PFSK-1 (cell line): ENCODE data around the gene ASIC3.
A peak's percentile ranks its signal among the peaks of the same experiment; 100 is the strongest.

ENCODE experiments used
- FOXP2 ChIP-seq: optimal IDR thresholded peaks from 2 replicates; pipeline ENCODE3; 2011; ENCODE audit warnings: borderline replicate concordance, control low read depth, inconsistent platforms; ENCODE audit not compliant: insufficient read depth; ENCODE audit errors: extremely low read length, extremely low read depth
- POLR2AphosphoS5 ChIP-seq: IDR thresholded peaks from 2 replicates; pipeline ENCODE4 v1.6.1; 2012; ENCODE audit warnings: low read depth, mild to moderate bottlenecking, control low read depth, low read length, moderate library complexity
- SIN3A ChIP-seq: IDR thresholded peaks from 2 replicates; pipeline ENCODE4 v1.6.1; 2012; ENCODE audit warnings: mild to moderate bottlenecking, low read length, moderate library complexity, borderline replicate concordance; ENCODE audit not compliant: insufficient read depth
- TAF1 ChIP-seq: IDR thresholded peaks from 2 replicates; pipeline ENCODE4 v1.6.1; 2012; ENCODE audit warnings: low read length, control low read depth, borderline replicate concordance; ENCODE audit not compliant: insufficient read depth
- TF ChIP-seq, protein P1 (sequence below), 2 experiments: IDR thresholded peaks; 2 replicates each; pipeline versions ENCODE4 v1.6.1 to v1.8.0; 2011 to 2012; ENCODE audit warnings: low read depth in 2 of 2, low read length in 2 of 2, control low read depth in 1 of 2, inconsistent platforms in 1 of 2, mild to moderate bottlenecking in 1 of 2, moderate library complexity in 1 of 2; ENCODE audit not compliant: insufficient read depth in 1 of 2

Gene ASIC3

DNA sequence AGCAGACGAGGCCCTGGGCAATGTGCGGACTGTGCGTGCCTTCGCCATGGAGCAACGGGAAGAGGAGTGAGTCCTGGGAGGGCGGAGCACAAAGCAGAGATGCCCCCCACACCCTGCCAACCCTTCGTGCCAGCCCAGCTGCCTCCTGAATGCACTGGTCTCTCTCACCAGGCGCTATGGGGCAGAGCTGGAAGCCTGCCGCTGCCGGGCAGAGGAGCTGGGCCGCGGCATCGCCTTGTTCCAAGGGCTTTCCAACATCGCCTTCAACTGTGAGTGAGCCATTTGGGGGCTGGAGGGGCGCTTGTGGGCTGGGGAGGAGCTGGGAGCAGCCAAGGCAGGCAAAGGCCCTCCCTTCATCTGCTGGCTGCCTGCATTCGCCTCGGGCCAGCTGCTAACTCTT, 12.4 kb upstream of the ASIC3 start:
- TF ChIP-seq, protein P1, sequence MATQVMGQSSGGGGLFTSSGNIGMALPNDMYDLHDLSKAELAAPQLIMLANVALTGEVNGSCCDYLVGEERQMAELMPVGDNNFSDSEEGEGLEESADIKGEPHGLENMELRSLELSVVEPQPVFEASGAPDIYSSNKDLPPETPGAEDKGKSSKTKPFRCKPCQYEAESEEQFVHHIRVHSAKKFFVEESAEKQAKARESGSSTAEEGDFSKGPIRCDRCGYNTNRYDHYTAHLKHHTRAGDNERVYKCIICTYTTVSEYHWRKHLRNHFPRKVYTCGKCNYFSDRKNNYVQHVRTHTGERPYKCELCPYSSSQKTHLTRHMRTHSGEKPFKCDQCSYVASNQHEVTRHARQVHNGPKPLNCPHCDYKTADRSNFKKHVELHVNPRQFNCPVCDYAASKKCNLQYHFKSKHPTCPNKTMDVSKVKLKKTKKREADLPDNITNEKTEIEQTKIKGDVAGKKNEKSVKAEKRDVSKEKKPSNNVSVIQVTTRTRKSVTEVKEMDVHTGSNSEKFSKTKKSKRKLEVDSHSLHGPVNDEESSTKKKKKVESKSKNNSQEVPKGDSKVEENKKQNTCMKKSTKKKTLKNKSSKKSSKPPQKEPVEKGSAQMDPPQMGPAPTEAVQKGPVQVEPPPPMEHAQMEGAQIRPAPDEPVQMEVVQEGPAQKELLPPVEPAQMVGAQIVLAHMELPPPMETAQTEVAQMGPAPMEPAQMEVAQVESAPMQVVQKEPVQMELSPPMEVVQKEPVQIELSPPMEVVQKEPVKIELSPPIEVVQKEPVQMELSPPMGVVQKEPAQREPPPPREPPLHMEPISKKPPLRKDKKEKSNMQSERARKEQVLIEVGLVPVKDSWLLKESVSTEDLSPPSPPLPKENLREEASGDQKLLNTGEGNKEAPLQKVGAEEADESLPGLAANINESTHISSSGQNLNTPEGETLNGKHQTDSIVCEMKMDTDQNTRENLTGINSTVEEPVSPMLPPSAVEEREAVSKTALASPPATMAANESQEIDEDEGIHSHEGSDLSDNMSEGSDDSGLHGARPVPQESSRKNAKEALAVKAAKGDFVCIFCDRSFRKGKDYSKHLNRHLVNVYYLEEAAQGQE (IDR thresholded peaks at IDR 0.05; ENCODE audit: insufficient read depth in 1 of 2, low read depth in 2 of 2, low read length in 2 of 2), result no peak
- TF ChIP-seq TAF1, result no peak
- no peak for TF ChIP-seq FOXP2
- TF ChIP-seq SIN3A, result no peak
- TF ChIP-seq POLR2AphosphoS5, result no peak

- peak; percentile 48; the same call in 1 of the 2 replicates for TF ChIP-seq POLR2AphosphoS5
- TF ChIP-seq, protein P1 (IDR thresholded peaks at IDR 0.05; ENCODE audit: insufficient read depth in 1 of 2, low read depth in 2 of 2, low read length in 2 of 2), result no peak; a peak in 1 of 4 replicates
- no peak for TF ChIP-seq SIN3A
- TF ChIP-seq TAF1, result peak; percentile 32; the same call in 1 of the 2 replicates
- peak; percentile 82 for TF ChIP-seq FOXP2
Measured at GRCh38 chr7:151038951-151039849, 9.1 kb upstream of the ASIC3 start.

DNA sequence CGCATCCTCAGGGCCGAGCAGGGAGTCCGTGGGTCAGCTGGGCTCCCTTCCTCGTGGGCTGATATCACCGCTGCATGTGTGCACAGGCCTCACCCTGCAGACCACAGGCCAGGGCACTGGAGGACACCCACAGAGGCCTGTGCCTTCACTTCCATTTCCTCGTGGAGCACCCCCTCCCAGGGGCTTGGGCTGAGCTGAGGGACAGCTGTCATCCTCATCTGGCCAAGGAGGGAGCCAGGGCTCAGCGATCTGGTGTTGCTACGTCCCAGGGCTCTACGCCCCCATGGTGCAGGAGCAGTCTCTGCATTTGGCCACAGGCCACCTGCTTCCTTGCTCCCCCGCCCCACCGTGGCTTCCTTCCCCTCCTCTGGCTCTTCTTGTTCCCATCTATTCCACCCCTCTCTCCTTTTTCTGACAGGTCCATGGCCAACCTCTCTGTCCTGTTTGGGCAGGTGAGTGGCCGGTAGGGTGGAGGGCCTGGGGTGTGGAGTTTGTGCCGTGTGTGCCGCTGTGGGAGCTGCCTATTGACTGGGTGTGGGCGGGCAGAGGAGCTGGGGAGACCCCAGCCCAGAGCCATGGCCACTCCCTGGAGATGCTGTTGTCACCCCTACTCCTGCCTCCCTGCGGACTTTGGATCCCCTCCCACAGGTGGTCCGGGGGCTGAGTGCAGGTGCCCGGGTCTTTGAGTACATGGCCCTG, 8.3 kb upstream of the ASIC3 start:
- no peak for TF ChIP-seq TAF1
- TF ChIP-seq, protein P1 (IDR thresholded peaks at IDR 0.05; ENCODE audit: insufficient read depth in 1 of 2, low read depth in 2 of 2, low read length in 2 of 2), result no peak
- no peak for TF ChIP-seq POLR2AphosphoS5
- no peak for TF ChIP-seq FOXP2
- TF ChIP-seq SIN3A, result no peak

GRCh38 chr7:151040616-151041375, 7.5 kb upstream of the ASIC3 start:
- TF ChIP-seq SIN3A (no peak), TAF1 (no peak), FOXP2 (no peak), POLR2AphosphoS5 (no peak)
- TF ChIP-seq, protein P1 (IDR thresholded peaks at IDR 0.05; ENCODE audit: insufficient read depth in 1 of 2, low read depth in 2 of 2, low read length in 2 of 2), result no peak
